Brain microvascular endothelial cell (primary cell): ENCODE measurements around the gene TMPRSS11B.

Source experiments
- DNase-seq: peaks from one replicate; pipeline ENCODE4 v3.0.0-alpha.2; 2020
- H3K27ac ChIP-seq: fragments of 250-450 bp; sonication (Bioruptor Pico); 2 replicates; pipeline ENCODE4 v1.5.1; 2020; ENCODE audit warnings: mild to moderate bottlenecking, moderate library complexity
- H3K27me3 ChIP-seq: fragments of 250-450 bp; sonication (Bioruptor Pico); replicated peaks from 2 replicates; pipeline ENCODE4 v1.5.1; 2020; ENCODE audit warnings: mild to moderate bottlenecking
- H3K36me3 ChIP-seq: fragments of 250-450 bp; sonication (Bioruptor Pico); replicated peaks from 2 replicates; pipeline ENCODE4 v1.5.1; 2020; ENCODE audit warnings: mild to moderate bottlenecking
- H3K4me3 ChIP-seq: 2 replicates; pipeline ENCODE4 v1.5.1; 2011; ENCODE audit warnings: low read depth, mild to moderate bottlenecking, control low read depth, low read length, moderate library complexity
- CTCF ChIP-seq: IDR thresholded peaks from 2 replicates; pipeline ENCODE4 v1.5.1; 2011; ENCODE audit warnings: low read depth, mild to moderate bottlenecking, moderate library complexity, low read length, control low read depth, inconsistent platforms; ENCODE audit errors: missing control alignments
- in situ Hi-C: cut with HindIII; loops from 2 replicates; pipeline ENCODE4 v1.10.0; 2017; ENCODE audit warnings: low sequenced_read_pairs, low pct_ligation_motif_present

TMPRSS11B gene

GRCh38 chr4:68256284-68256683 is 10.8 kb upstream of the TMPRSS11B start:
- no peak for TF ChIP-seq CTCF
- in situ Hi-C loops = no loop called here
- H3K4me3 ChIP-seq = no peak overlapping the region
- H3K36me3 ChIP-seq = no peaks in the 10 kb centered on the region
- H3K27me3 ChIP-seq = no peaks in the 10 kb centered on the region
- peak; percentile 14 for DNase-seq
- no peak overlapping the region for H3K27ac ChIP-seq

GRCh38 chr4:68250151-68250930 is 4.8 kb upstream of the TMPRSS11B start:
- Histone ChIP-seq H3K36me3 (no peaks in the 10 kb centered on the region), H3K27me3 (no peaks in the 10 kb centered on the region), H3K27ac (no peak overlapping the region), H3K4me3 (no peak overlapping the region)
- no peak for DNase-seq
- in situ Hi-C loops = no loop called here
- no peak for TF ChIP-seq CTCF

- Histone ChIP-seq H3K27ac (no peak overlapping the region), H3K36me3 (no peaks in the 10 kb centered on the region), H3K4me3 (no peak overlapping the region), H3K27me3 (no peaks in the 10 kb centered on the region)
- DNase-seq = no peak
- no peak for TF ChIP-seq CTCF
- in situ Hi-C loops = no loop called here
These were observed 3.9 kb upstream of the TMPRSS11B start for GRCh38 chr4:68249434-68249833.

- Histone ChIP-seq H3K27me3 (no peaks in the 10 kb centered on the region), H3K4me3 (no peak overlapping the region), H3K27ac (no peak overlapping the region), H3K36me3 (no peaks in the 10 kb centered on the region)
- TF ChIP-seq CTCF = no peak
- DNase-seq = no peak
- in situ Hi-C loops = no loop called here
These were observed 4.9 kb downstream of the TMPRSS11B start for GRCh38 chr4:68240620-68241019.

- Histone ChIP-seq H3K27me3 (no peaks in the 10 kb centered on the region), H3K27ac (no peak overlapping the region), H3K4me3 (no peak overlapping the region), H3K36me3 (no peaks in the 10 kb centered on the region)
- no peak for TF ChIP-seq CTCF
- DNase-seq = no peak
- in situ Hi-C loops = no loop called here
These were observed 16.9 kb downstream of the TMPRSS11B start for GRCh38 chr4:68228568-68228967.

- no peak for DNase-seq
- TF ChIP-seq CTCF = no peak
- in situ Hi-C loops = no loop called here
These were observed 27.4 kb downstream of the TMPRSS11B start for GRCh38 chr4:68218044-68218443.

More at GRCh38 chr4:68218044-68218443, 27.4 kb downstream of the TMPRSS11B start:
- Histone ChIP-seq H3K27ac (no peak overlapping the region), H3K4me3 (no peak overlapping the region), H3K27me3 (no peaks in the 10 kb centered on the region), H3K36me3 (no peaks in the 10 kb centered on the region)
